ENCODE data around the gene UCN.
A peak's percentile ranks its signal among the peaks of the same experiment; 100 is the strongest.
"Not testable (repeated sequence)": the region's sequence is repeated elsewhere in the genome, so short reads cannot be mapped to it uniquely, and the experiment has no call there.

The UCN gene

DNA sequence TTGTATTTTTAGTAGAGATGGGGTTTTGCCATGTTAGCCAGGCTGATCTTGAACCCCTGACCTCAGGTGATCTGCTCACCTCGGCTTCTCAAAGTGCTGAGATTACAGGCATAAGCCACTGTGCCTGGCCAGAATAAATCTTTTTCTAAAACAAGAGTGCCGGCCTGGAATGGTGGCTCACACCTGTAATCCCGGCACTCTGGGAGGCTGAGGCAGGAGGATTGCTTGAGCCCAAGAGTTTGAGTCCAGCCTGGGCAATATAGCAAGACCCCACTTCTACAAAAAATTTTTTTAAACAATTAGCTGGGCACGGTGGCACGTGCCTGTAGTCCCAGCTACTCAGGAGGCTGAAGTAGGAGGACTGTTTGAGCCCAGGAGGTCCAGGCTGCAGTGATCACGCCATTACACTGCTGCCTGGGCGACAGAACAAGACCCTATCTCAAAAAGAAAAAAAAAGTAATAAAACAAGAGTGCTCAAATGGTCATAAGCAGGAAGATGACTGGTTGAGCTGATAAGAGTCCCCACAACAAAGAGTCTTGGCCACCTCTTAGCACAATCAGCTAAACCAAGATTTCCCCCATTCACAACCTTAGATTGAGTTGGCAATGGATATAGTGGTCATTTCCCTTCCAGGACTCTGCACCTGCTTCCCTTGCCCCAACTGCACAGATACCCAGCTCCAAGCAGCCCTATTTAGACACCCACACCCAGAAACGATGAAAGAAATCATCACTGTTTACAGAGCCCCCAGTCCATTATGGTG, 5.8 kb upstream of the UCN start:
- no peak for DNase-seq

- no peak for DNase-seq
Observed at GRCh38 chr2:27312152-27312551, 3.9 kb upstream of the UCN start.

DNA sequence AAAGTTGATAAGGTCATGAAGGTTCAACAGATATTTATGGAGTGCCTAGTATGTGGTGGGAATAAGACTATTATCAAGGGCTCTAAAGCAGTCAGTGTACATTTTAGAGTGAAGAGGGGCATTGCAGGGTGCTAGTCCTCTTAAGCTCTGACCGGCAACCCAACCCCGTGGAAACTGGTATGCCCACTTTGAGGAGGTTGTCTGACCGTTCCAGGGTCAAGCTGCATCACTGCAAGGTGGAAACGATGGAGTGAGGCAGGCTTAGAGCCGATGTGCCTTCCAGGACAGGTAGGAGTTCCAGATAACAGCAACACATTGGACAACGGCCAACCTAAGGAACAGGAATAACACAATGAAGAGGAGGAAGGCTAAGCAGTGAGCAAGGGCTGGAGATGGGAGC, 1.4 kb upstream of the UCN start:
- no peak for DNase-seq

DNA sequence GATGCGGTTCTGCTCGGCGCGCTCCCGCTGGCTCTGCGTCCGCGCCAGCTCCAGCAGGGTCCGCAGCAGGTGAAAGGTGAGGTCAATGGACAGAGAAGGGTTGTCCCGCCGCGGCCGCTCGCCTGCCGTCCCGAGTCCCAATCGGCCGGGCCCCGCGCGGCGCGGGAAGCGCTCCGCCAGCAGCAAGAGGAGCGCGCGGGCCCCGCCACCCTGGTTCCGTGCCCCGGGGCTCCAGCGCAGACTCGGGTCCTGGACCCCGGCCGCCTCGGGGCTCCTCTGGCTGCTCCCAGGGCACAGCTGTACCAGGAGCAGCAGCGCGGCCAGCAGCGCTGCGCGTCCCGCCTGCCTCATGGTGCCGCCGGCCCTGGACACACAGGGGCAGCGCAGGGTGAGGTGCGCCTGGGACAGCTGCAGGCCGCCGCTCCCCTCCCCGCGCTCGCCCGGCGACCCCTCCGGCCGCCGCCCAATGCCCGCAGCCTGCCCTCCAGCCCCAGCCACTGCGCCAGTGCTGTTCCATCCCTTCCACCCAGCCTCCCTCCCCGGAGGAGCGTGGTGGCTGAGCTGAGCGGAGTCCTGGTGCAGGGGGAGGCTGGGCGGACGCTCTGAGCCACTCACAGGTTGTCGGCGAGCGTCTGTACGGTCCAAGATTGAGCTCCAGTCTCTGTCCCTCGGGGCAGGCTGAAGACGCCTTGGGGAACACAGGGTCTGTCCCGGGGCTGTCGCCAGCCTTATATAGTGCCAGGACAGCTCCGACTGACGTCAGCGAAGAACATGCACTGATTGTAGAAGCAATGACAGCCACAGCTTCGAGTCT, 493 bp downstream of the UCN start:
- DNase-seq: no peak

DNA sequence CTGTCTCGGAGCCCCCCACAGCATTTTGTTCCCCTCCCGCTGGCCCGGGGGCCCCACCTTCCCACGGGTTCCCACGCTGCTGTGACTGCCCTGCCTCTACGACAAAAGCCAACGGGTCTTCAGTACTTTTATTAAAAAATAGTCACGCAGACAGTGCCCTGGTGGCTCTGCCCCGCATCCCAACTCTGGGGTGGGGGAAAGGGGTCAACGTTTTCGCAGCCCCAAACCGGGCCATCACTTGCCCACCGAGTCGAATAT, 1.0 kb downstream of the UCN start:
- no peak for DNase-seq

DNA sequence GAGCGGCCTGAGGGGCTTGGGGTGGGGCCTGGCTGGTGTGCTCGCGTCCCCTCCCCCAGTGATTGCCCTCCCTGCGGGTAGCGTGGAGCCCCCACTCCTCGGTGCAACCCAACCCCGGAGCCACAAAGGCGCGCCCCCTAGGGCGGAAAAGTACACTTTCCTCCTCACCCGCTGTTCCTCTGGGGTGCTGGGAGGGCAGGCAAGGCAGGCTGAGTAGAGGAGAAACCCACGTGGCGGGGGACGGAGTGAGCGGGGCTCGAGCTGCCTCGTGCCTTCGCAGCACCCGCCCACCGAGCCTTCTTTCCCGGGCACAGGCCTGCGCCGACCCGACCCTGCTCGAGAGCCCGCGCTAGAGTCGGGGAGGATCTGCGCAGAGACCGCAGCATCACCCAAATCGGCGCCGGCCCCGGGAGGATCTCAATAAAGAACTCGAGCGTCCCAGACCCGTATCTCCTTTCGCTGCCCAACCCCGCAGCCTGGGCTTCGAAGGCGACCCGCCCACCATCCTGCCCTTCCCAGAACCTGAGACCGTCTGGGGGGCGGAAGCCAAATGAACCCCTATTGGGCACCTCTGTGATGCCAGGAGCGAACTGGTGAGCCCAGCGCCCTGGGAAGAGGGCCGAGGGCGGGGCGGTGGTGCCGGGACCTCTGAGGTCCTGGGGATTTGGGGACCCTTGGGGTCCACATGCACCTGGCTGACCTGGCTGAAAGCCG, 1.5 kb downstream of the UCN start:
- no peak for DNase-seq

GRCh38 chr2:27306136-27306535, 2.1 kb downstream of the UCN start:
- DNase-seq: no peak

DNA sequence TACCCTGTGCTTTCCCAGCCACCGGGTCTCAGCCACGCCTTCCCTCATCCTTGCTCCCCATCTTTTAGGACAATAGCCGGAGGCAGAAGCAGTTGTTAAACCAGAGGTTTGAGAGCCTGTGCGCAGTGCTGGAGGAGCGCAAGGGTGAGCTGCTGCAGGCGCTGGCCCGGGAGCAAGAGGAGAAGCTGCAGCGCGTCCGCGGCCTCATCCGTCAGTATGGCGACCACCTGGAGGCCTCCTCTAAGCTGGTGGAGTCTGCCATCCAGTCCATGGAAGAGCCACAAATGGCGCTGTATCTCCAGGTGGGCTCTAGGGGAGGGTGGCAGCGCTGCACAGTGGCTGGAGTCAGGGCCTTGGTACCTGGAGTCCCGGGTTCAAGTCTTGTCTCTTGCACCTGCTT, 2.7 kb downstream of the UCN start:
- DNase-seq: no peak

GRCh38 chr2:27304488-27305240, 3.6 kb downstream of the UCN start:
- DNase-seq: no peak

DNA sequence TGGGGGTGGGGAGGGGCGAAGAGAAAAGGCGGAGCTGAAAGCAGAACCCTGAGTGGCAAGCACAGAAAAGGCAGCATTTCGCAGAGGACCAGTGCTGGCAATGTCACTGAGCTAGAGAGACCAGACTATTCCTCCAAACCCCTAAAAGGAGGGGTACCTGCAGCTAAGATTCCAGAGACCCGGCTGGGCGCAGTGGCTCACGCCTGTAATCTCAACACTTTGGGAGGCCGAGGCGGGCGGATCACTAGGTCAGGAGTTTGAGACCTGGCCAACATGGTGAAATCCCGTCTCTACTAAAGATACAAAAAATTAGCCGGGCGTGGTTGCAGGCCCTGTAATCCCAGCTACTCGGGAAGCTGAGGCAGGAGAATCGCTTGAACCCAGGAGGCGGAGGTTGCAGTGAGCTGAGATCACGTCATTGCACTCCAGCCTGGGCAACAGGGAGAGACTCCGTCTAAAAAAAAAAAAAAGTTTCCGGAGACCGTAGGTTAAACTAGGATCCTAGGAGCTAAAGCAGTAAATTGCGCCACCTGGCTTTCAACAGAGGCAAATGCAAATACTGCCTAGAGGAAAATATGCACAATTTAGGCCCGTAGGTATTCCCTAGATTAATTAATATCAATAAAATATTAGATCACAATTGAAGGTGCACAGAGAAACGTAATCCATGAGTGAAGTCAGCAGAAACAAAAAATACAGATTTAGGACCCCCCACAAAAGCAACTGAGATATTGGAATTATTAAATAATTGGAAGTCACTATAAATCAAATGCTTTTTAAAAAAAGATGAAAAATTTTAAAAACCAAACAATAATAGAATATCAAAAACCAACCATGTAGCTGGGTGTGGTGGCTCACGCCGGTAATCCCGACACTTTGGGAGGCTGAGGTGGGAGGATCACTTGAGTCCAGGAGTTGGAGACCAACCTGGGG, 4.9 kb downstream of the UCN start:
- peak; percentile 78 for DNase-seq

DNA sequence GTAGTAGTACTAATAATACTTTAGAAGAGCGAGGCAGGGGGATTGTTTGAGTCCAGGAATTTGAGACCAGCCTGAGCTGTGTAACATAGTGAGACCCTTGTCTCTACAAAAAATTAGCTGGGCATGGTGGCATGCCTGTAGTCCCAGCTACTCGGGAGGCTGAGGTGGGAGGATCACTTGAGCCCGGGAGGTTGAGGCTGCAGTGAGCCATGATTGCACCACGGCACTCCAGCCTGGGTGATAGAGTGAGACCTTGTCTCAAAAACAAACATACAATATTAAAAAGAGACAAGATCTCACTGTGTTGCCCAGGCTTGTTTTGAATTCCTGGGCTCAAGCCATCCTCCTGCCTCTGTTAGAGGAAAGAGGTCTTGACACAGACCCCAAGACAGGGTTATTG, 7.6 kb downstream of the UCN start:
- not testable (repeated sequence) for DNase-seq

DNA sequence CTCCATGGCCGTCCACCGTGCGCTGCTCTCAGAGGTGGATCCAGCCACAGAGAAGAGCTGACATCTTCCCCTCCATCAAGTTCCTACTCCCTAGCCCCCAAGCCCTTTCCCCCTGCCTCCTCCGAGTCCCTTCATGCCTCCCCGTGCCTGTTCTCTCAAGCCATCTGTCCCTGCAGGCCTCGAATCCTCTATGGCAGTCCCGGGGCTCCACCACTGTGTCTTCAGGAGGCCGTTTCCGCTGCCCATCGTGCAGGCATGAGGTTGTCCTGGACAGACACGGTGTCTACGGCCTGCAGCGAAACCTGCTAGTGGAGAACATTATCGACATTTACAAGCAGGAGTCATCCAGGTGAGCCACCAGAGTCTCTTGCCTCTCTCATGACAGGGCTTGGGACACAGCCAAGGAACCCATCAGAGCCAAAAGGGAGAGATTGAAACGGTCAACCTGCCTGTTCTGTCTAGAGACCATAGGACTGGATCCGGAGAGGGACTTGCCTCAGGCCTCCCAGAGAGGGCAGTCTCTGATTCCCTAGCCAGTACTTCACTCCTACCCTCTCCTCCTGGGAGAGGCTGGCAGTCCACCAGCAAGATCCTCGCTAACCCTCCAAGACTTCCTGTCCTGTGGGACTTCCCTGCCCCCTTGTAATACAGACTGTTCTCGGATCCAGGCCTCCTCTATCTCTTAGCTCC, 9.7 kb downstream of the UCN start:
- DNase-seq: no peak

- no peak for DNase-seq
Observed at GRCh38 chr2:27297195-27297594, 11.1 kb downstream of the UCN start.

- DNase-seq: no peak
Observed at GRCh38 chr2:27296481-27296880, 11.8 kb downstream of the UCN start.

- DNase-seq: no peak
Observed at GRCh38 chr2:27294928-27295327, 13.3 kb downstream of the UCN start.

- no peak for DNase-seq
Observed at GRCh38 chr2:27291865-27292264, 16.4 kb downstream of the UCN start.

DNA sequence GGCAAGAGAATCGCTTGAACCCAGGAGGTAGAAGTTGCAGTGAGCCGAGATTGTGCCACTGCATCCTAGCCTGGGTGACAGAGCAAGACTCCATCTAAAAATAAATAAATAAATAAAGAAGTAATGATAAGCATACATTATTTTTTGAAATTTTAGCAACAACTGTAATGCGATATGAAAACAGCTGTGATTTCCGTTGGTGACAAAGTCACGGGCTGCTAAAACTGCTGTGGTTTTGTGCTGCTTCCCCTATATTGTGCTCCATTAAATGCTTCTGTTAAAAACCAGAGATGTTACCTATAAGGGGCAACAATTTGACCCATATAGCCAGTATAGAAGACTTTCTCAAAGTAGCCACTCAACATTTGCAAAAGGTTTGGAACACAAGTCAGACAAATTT, 17.7 kb downstream of the UCN start:
- DNase-seq: no peak

GRCh38 chr2:27288610-27289009, 19.6 kb downstream of the UCN start:
- DNase-seq: no peak

DNA sequence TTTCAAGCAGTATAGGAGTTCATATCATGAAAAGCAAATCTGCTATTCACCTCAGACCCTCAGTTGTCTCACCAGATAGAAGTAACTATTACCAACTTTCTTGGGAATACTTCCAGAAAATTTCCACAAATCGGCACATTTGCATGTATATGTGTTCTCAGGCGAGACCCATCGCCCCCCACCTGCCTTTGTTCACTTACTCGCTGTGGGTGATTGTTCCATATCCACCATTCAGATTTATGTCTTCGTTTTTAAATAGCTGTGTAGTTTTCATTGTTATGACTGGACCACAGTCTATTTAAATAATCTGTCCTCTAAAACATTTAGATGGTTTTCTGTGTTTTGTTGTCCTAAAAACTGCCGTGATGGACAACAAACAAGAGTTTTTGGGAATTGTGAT, 22.8 kb downstream of the UCN start:
- no peak for DNase-seq

- no peak for DNase-seq
Observed at GRCh38 chr2:27284996-27285395, 23.2 kb downstream of the UCN start.

DNA sequence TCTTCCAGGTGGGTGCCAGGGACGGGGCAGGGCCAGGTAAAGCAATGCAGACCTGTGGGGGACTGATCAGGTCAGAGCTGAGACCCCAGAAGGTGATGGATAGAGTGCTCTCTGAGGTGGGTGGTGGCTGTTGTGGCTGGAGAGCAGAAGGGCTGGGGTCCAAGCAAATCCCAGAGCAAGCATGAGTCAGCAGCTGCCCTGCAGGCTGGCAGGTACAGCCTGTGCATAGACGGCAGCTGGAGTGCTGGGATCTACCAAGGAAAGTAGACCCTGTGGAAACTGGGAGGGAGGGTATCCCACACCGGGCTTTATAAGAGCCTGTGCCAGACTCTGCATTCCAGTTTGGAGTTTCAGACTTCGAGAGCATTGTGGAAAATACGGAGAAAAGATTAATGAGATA, 25.4 kb downstream of the UCN start:
- DNase-seq: no peak

Measured in NCI-H1105 treated with DMSO at 0.1 percent for 48 hours (cell line).